HEK293T (cell line): ENCODE measurements around the gene TTR.

Source experiments
- CTCF ChIA-PET: fragments of 350-600 bp; formaldehyde crosslinking; extraction: SDS; loops from one replicate; lab custom pipeline; 2021; ENCODE audit warnings: antibody characterized with exemption, inconsistent platforms; lab: Yijun Ruan, JAX
- POLR2A ChIA-PET: fragments of 350-600 bp; formaldehyde crosslinking; extraction: SDS; loops from one replicate; lab custom pipeline; 2020; ENCODE audit warnings: antibody characterized with exemption, inconsistent platforms; lab: Yijun Ruan, JAX
- DNase-seq: peaks from one replicate; pipeline ENCODE4 v3.0.0; 2012; ENCODE audit warnings: mixed read lengths; ENCODE audit errors: extremely low spot score
- ARNT ChIP-seq: fragments of 450-650 bp; IDR thresholded peaks from 2 replicates; pipeline ENCODE4 v1.6.1; 2017; ENCODE audit warnings: mild to moderate bottlenecking
- BHLHE40 ChIP-seq: fragments of 450-650 bp; IDR thresholded peaks from 2 replicates; pipeline ENCODE4 v1.6.1; 2016; ENCODE audit warnings: mild to moderate bottlenecking, moderate library complexity, borderline replicate concordance
- CTBP1 ChIP-seq: fragments of 450-650 bp; IDR thresholded peaks from 2 replicates; pipeline ENCODE4 v1.6.1; 2016; ENCODE audit warnings: borderline replicate concordance
- ELF4 ChIP-seq: fragments of 450-650 bp; IDR thresholded peaks from 2 replicates; pipeline ENCODE4 v1.6.1; 2017; ENCODE audit warnings: antibody characterized with exemption
- FOXA1 ChIP-seq: fragments of 450-650 bp; IDR thresholded peaks from 2 replicates; pipeline ENCODE4 v1.6.1; 2016; ENCODE audit warnings: mild to moderate bottlenecking
- FOXK2 ChIP-seq: fragments of 450-650 bp; IDR thresholded peaks from 2 replicates; pipeline ENCODE4 v1.6.1; 2016; ENCODE audit warnings: mild to moderate bottlenecking
- FOXM1 ChIP-seq: fragments of 450-650 bp; IDR thresholded peaks from 2 replicates; pipeline ENCODE4 v1.6.1; 2017; ENCODE audit warnings: mild to moderate bottlenecking, borderline replicate concordance
- HDGF ChIP-seq: fragments of 450-650 bp; IDR thresholded peaks from 2 replicates; pipeline ENCODE4 v1.6.1; 2017; ENCODE audit warnings: antibody characterized with exemption, borderline replicate concordance
- L3MBTL2 ChIP-seq: fragments of 450-650 bp; conservative IDR thresholded peaks from 2 replicates; pipeline ENCODE4 v1.6.1; 2016; ENCODE audit warnings: mild to moderate bottlenecking
- LEF1 ChIP-seq: fragments of 450-650 bp; IDR thresholded peaks from 2 replicates; pipeline ENCODE4 v1.6.1; 2017; ENCODE audit warnings: mild to moderate bottlenecking, borderline replicate concordance
- NFRKB ChIP-seq: fragments of 450-650 bp; IDR thresholded peaks from 2 replicates; pipeline ENCODE4 v1.6.1; 2016; ENCODE audit warnings: mild to moderate bottlenecking, moderate library complexity
- SP1 ChIP-seq: fragments of 450-650 bp; IDR thresholded peaks from 2 replicates; pipeline ENCODE4 v1.6.1; 2017
- SUZ12 ChIP-seq: fragments of 450-650 bp; IDR thresholded peaks from 2 replicates; pipeline ENCODE4 v1.6.1; 2016; ENCODE audit warnings: mild to moderate bottlenecking
- TARDBP ChIP-seq: fragments of 450-650 bp; IDR thresholded peaks from 2 replicates; pipeline ENCODE4 v1.6.1; 2016
- ZNF384 ChIP-seq: fragments of 450-650 bp; IDR thresholded peaks from 2 replicates; pipeline ENCODE4 v1.6.1; 2016
- TF ChIP-seq, protein P1 (sequence below): fragments of 450-650 bp; IDR thresholded peaks from 2 replicates; pipeline ENCODE4 v1.6.1; 2016

Gene TTR

GRCh38 chr18:31614044-31614443 is 22.4 kb downstream of the TTR start:
- CTCF ChIA-PET = interaction anchor here (0.6 kb wide), 1 partner anchor 11 kb away, joined by 3 read pairs; no protein-coding TSS in a partner anchor
- POLR2A ChIA-PET = no interaction called here
- DNase-seq = no peak
- TF ChIP-seq FOXM1 (no peak), SP1 (no peak), NFRKB (no peak)

DNA sequence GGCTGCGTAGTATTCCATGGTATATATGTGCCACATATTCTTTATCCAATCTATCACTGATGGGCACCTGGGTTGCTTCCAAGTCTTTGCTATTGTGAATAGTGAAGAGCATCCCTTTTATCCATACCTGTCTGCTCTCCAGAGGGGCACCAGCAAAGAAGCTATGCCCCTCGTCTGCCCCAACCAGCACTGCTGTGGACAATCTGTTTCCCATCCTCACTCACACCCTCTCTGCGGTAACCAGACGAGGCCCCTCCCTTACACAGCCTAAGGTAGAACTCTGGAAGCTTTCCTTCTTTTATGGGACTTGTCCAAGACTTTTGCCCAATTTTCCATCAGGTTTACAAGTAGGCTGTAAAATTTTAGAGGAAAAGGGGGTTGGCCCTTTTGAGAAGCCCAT is 24.9 kb downstream of the TTR start:
- TF ChIP-seq LEF1 = no peak
- TF ChIP-seq ZNF384 = no peak
- TF ChIP-seq FOXA1 = no peak
- TF ChIP-seq ELF4 = no peak
- no peak for TF ChIP-seq CTBP1
- TF ChIP-seq, protein P1, sequence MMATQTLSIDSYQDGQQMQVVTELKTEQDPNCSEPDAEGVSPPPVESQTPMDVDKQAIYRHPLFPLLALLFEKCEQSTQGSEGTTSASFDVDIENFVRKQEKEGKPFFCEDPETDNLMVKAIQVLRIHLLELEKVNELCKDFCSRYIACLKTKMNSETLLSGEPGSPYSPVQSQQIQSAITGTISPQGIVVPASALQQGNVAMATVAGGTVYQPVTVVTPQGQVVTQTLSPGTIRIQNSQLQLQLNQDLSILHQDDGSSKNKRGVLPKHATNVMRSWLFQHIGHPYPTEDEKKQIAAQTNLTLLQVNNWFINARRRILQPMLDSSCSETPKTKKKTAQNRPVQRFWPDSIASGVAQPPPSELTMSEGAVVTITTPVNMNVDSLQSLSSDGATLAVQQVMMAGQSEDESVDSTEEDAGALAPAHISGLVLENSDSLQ = no peak
- TF ChIP-seq TARDBP = no peak
- no peak for TF ChIP-seq FOXK2
- TF ChIP-seq SP1 = no peak
- no peak for TF ChIP-seq FOXM1
- no peak for TF ChIP-seq NFRKB
- TF ChIP-seq SUZ12 = no peak
- TF ChIP-seq BHLHE40 = no peak
- no peak for TF ChIP-seq ARNT
- TF ChIP-seq L3MBTL2 = no peak
- no peak for TF ChIP-seq HDGF
- no peak for DNase-seq
- ChIA-PET CTCF (no interaction called here), POLR2A (no interaction called here)

DNA sequence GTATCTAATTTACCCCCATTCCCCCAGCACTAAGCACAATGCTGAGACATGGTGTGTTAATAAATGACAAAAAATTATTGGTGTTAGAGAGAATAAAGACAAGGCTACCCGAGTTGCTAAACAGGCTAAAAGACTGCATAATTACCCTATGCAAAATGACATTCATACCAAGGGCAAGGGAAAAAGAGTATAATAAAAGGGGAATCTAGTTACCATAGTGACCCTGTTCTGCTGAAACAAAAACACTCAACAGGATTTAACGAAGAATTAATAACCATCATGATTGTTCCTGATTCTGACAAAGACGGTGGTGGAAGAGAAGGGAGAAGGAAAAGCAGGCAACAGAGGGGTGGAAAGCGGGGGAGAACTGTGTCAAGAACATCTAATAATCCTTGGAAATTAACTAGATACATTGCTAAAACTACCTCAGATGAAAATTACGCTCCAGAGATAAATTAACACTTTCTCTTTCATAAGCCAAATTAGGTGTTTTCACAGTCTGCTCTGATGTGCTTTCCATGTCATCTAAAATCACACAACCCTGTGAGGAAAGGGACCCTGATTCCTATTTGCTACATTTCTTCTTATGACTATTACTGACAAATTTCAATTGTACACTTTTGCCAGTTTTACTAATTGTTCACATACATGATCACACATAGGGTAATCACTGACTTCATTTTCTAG is 25.5 kb downstream of the TTR start:
- POLR2A ChIA-PET = no interaction called here
- no peak for TF ChIP-seq LEF1
- TF ChIP-seq NFRKB = no peak
- TF ChIP-seq, protein P1 = no peak
- no peak for TF ChIP-seq FOXA1
- no peak for TF ChIP-seq ELF4
- TF ChIP-seq FOXM1 = no peak
- no peak for TF ChIP-seq ARNT
- no peak for TF ChIP-seq SUZ12
- no peak for TF ChIP-seq CTBP1
- TF ChIP-seq HDGF = no peak
- no peak for TF ChIP-seq SP1
- TF ChIP-seq BHLHE40 = no peak
- no peak for TF ChIP-seq FOXK2
- TF ChIP-seq TARDBP = no peak
- TF ChIP-seq ZNF384 = no peak
- TF ChIP-seq L3MBTL2 = no peak
- DNase-seq = no peak
- CTCF ChIA-PET = no interaction called here

DNA sequence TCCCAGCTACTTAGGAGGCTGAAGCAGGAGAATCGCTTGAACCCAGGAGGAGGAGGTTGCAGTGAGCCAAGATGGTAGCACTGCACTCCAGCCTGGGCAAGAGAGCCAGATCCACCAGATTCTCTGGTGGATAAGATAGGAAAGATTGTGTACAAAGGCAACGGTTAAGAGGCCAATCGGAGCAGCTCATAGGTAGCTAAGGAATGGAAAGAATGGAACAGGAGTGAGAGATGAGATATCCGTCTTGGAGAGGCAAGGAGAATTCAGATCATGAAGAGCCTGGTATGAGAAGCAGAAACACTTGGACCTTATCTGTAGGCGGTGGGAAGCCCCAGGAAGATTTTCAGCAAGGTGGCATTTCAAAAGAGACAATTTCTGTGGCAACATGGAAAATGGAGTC is 27.1 kb downstream of the TTR start:
- CTCF ChIA-PET = interaction anchor here (0.6 to 1.2 kb wide), 3 partner anchors 8 to 311 kb away, joined by 3 read pairs; no protein-coding TSS in a partner anchor
- no peak for DNase-seq
- POLR2A ChIA-PET = no interaction called here
- TF ChIP-seq SP1 (no peak), FOXM1 (no peak), ZNF384 (no peak), CTBP1 (no peak), NFRKB (no peak), LEF1 (no peak), HDGF (no peak), TARDBP (no peak), ELF4 (no peak), BHLHE40 (no peak), ARNT (no peak)
- TF ChIP-seq, protein P1 = no peak

- no peak for DNase-seq
- TF ChIP-seq ELF4 = no peak
- no peak for TF ChIP-seq L3MBTL2
- TF ChIP-seq BHLHE40 = no peak
- no peak for TF ChIP-seq FOXA1
- ChIA-PET POLR2A (no interaction called here), CTCF (interaction anchor here (1.1 kb wide), 1 partner anchor 26 kb away, joined by 5 read pairs; no protein-coding TSS in a partner anchor)
Observed at GRCh38 chr18:31619291-31619690, 27.6 kb downstream of the TTR start.

DNA sequence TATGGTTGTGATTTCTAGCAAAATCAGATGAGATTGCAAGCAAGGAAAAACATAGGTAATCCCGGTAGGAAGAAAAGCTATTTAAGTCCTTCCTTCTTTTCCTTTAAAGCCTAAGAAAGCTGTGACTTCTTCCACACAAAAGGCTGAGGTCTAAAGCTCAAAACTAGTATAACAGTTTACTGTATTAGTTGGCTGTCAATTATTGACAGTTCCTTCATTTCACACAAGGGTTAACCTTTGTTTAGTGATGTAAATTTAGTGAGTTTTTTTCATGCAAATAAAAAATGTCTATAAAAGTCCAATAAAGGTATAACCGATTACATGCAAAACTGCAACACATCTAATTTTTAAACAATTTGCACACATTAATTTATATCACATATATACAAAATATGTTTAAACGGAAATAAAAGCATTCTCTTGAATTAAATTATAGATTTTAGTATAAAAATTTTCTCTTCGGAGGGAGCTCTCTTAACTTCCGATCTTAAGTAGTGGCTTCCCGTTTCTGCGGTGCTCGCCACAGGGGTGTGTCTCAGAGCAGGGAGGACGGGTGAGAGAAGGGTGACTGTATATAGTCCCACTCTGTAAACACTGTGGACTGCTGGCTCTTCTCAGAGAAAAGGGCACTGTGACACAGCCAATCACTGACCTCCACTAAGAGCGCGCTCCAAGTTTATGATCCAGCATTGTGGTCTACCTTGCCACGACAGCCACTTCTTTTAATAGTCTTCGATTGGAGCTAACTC is 33.4 kb downstream of the TTR start:
- TF ChIP-seq FOXM1 = no peak
- TF ChIP-seq ELF4 = no peak
- no peak for TF ChIP-seq L3MBTL2
- no peak for TF ChIP-seq HDGF
- TF ChIP-seq ZNF384 = no peak
- TF ChIP-seq, protein P1 = no peak
- no peak for DNase-seq
- ChIA-PET POLR2A (no interaction called here), CTCF (interaction anchor here (0.6 kb wide), 1 partner anchor 631 kb away, joined by 4 read pairs; no protein-coding TSS in a partner anchor)
